Endometrial microvascular endothelial cells (primary cell): ENCODE results near the gene LYRM4. TPM values are rescaled to one million over a fixed set of nuclear protein-coding genes. Genes with fewer than 3 reads are reported as not detected.

Experiments used
- in situ Hi-C: cut with HindIII; loops from 2 replicates; pipeline ENCODE4 v1.10.0; 2017; ENCODE audit warnings: low sequenced_read_pairs, low pct_unique_long_range_greater_than_20kb; ENCODE audit errors: inconsistent ontology term
- total RNA-seq: library from RNA; depleted of rRNA; stranded (reverse); fragments of >200 nt; gene quantifications from one replicate; pipeline ENCODE4 v1.2.3, GENCODE V29; 2015; ENCODE audit errors: inconsistent ontology term

The LYRM4 gene
- total RNA-seq, 1 donor from 2014 or later, result 38.8 TPM

GRCh38 chr6:5285081-5285480 is 24.3 kb upstream of the LYRM4 start:
- in situ Hi-C loops, result no loop called here

- in situ Hi-C loops, result no loop called here
Measured at GRCh38 chr6:5282191-5282623, 21.5 kb upstream of the LYRM4 start.

- in situ Hi-C loops, result no loop called here
Measured at GRCh38 chr6:5280920-5281319, 20.2 kb upstream of the LYRM4 start.

- in situ Hi-C loops, result no loop called here
Measured at GRCh38 chr6:5279891-5280338, 19.2 kb upstream of the LYRM4 start.

GRCh38 chr6:5278565-5279120 is 17.9 kb upstream of the LYRM4 start:
- in situ Hi-C loops, result no loop called here

GRCh38 chr6:5278047-5278446 is 17.3 kb upstream of the LYRM4 start:
- in situ Hi-C loops, result no loop called here

GRCh38 chr6:5277589-5277988 is 16.8 kb upstream of the LYRM4 start:
- in situ Hi-C loops, result no loop called here

- in situ Hi-C loops, result no loop called here
Measured at GRCh38 chr6:5276581-5276980, 15.8 kb upstream of the LYRM4 start.

GRCh38 chr6:5275497-5275896 is 14.7 kb upstream of the LYRM4 start:
- in situ Hi-C loops, result no loop called here

- in situ Hi-C loops, result no loop called here
Measured at GRCh38 chr6:5274231-5274630, 13.5 kb upstream of the LYRM4 start.

GRCh38 chr6:5271926-5272325 is 11.2 kb upstream of the LYRM4 start:
- in situ Hi-C loops, result no loop called here

- in situ Hi-C loops, result no loop called here
Measured at GRCh38 chr6:5270093-5270680, 9.4 kb upstream of the LYRM4 start.

GRCh38 chr6:5266423-5266822 is 5.7 kb upstream of the LYRM4 start:
- in situ Hi-C loops, result no loop called here

- in situ Hi-C loops, result no loop called here
Measured at GRCh38 chr6:5261545-5262109, 877 bp upstream of the LYRM4 start.

GRCh38 chr6:5260111-5260620 is 584 bp downstream of the LYRM4 start:
- in situ Hi-C loops, result no loop called here

- in situ Hi-C loops, result no loop called here
Measured at GRCh38 chr6:5259428-5259827, 1.3 kb downstream of the LYRM4 start.

GRCh38 chr6:5257400-5257799 is 3.4 kb downstream of the LYRM4 start:
- in situ Hi-C loops, result no loop called here

- in situ Hi-C loops, result no loop called here
Measured at GRCh38 chr6:5256952-5257351, 3.8 kb downstream of the LYRM4 start.

GRCh38 chr6:5250911-5251310 is 9.8 kb downstream of the LYRM4 start:
- in situ Hi-C loops, result no loop called here

- in situ Hi-C loops, result no loop called here
Measured at GRCh38 chr6:5250451-5250850, 10.3 kb downstream of the LYRM4 start.
